HepG2 (cell line): ENCODE data around the gene HEPN1. TPM values are rescaled to one million over a fixed set of nuclear protein-coding genes. Genes with fewer than 3 reads are reported as not detected.

Experiments used
- ATAC-seq: fragments of 200-7000 bp; cut with Tn5 transposase; 3 replicates; pipeline ENCODE4 v1.9.1; 2020; ENCODE audit warnings: mild to moderate bottlenecking, moderate library complexity
- BruUV-seq: library from RNA; stranded (reverse); fragments of 400-500 nt; replicated peaks from 2 replicates; lab custom pipeline; 2021; lab: Mats Ljungman, UMichigan
- CTCF ChIA-PET: fragments of 300-600 bp; formaldehyde crosslinking; extraction: SDS; loops from one replicate; lab custom pipeline; 2021; ENCODE audit warnings: low total read pairs, inconsistent platforms, low intra/inter-chr PET ratio; lab: Yijun Ruan, JAX
- POLR2A ChIA-PET: fragments of 350-600 bp; sonication (Branson Sonifier 250); formaldehyde crosslinking; loops from one replicate; lab custom pipeline; 2020; ENCODE audit warnings: antibody characterized with exemption, inconsistent platforms; lab: Yijun Ruan, JAX
- DNase-seq: peaks from one replicate; pipeline ENCODE4 v3.0.0-alpha.2; 2015; ENCODE audit warnings: low spot score
- FAIRE-seq: peaks from 3 replicates; lab custom pipeline; 2011; peaks lifted over from hg19 to GRCh38; lab: Jason Lieb, UNC
- H2AFZ ChIP-seq: one replicate; pipeline ENCODE4 v1.6.1; 2011; ENCODE audit warnings: low read length, inconsistent platforms
- H3K27ac ChIP-seq: fragments of 300-600 bp; 3 replicates; pipeline ENCODE4 v1.8.0; 2011; ENCODE audit warnings: mixed run types, mild to moderate bottlenecking, mixed read lengths, low read length, inconsistent platforms; ENCODE audit not compliant: insufficient read depth; ENCODE audit errors: extremely low read length
- H3K27me3 ChIP-seq, 2 experiments: fragments of 200-600 bp in 1 of 2; 2 replicates in 1 of 2; 3 replicates in 1 of 2; pipeline versions ENCODE4 v1.6.0 to v1.8.0; 2011; ENCODE audit warnings: low read length in 2 of 2, mild to moderate bottlenecking in 2 of 2, moderate library complexity in 2 of 2, inconsistent platforms in 1 of 2; ENCODE audit not compliant: insufficient read depth in 2 of 2, control insufficient read depth in 1 of 2
- H3K36me3 ChIP-seq, 2 experiments: fragments of 200-600 bp in 1 of 2; replicated peaks in 1 of 2; 2 replicates in 1 of 2; 3 replicates in 1 of 2; pipeline versions ENCODE4 v1.5.1 to v1.8.0; 2011; ENCODE audit warnings: low read length in 2 of 2, inconsistent platforms in 1 of 2; ENCODE audit not compliant: insufficient read depth in 2 of 2, control insufficient read depth in 1 of 2
- H3K4me1 ChIP-seq: 2 replicates; pipeline ENCODE4 v1.5.1; 2012; ENCODE audit warnings: low read length, inconsistent platforms; ENCODE audit not compliant: insufficient read depth
- H3K4me2 ChIP-seq: 2 replicates; pipeline ENCODE4 v1.6.0; 2011; ENCODE audit warnings: low read depth, low read length, inconsistent platforms
- H3K4me3 ChIP-seq, 3 experiments: fragments of 200-600 bp in 1 of 3; sonication (generic), shearing (Covaris generic) in 1 of 3; replicated peaks in 1 of 3; 2 replicates each; pipeline ENCODE4 v1.5.1; 2011 to 2016; ENCODE audit warnings: low read length in 3 of 3, inconsistent platforms in 2 of 3, low read depth in 2 of 3, mild to moderate bottlenecking in 2 of 3, control low read depth in 1 of 3, mixed read lengths in 1 of 3; ENCODE audit not compliant: insufficient read depth in 1 of 3
- H3K79me2 ChIP-seq: one replicate; pipeline ENCODE4 v1.6.1; 2011; ENCODE audit warnings: low read length, inconsistent platforms; ENCODE audit not compliant: insufficient read depth
- H3K9ac ChIP-seq: 2 replicates; pipeline ENCODE4 v1.6.0; 2011; ENCODE audit warnings: mild to moderate bottlenecking, low read depth, low read length, inconsistent platforms; ENCODE audit not compliant: insufficient read depth
- H3K9me3 ChIP-seq: 2 replicates; pipeline ENCODE4 v1.5.1; 2012; ENCODE audit warnings: mild to moderate bottlenecking, low read length
- H4K20me1 ChIP-seq: 2 replicates; pipeline ENCODE4 v1.6.0; 2011; ENCODE audit warnings: inconsistent platforms, mild to moderate bottlenecking, low read length, moderate library complexity; ENCODE audit not compliant: insufficient read depth
- KAT2B ChIP-seq: fragments of 150-350 bp; IDR thresholded peaks from 2 replicates; pipeline ENCODE4 v1.6.1; 2014; ENCODE audit warnings: low read depth, low read length, borderline replicate concordance
- KDM6A ChIP-seq: IDR thresholded peaks from 2 replicates; pipeline ENCODE4 v1.6.1; 2016; ENCODE audit warnings: low read depth
- NFYB ChIP-seq: sonication (generic); formaldehyde crosslinking; IDR thresholded peaks from 2 replicates; pipeline ENCODE4 v1.4.0; 2020; ENCODE audit warnings: missing genetic modification reagents
- SP5 ChIP-seq: IDR thresholded peaks from 2 replicates; pipeline ENCODE4 v1.6.1; 2016; ENCODE audit warnings: low read depth, borderline replicate concordance
- ZBTB1 ChIP-seq: sonication (generic); formaldehyde crosslinking; IDR thresholded peaks from 2 replicates; pipeline ENCODE4 v1.4.0; 2020; ENCODE audit warnings: missing genetic modification reagents, borderline replicate concordance
- ZNF33A ChIP-seq: sonication (generic); formaldehyde crosslinking; IDR thresholded peaks from 2 replicates; pipeline ENCODE4 v1.5.1; 2020; ENCODE audit warnings: missing genetic modification reagents, mild to moderate bottlenecking, moderate library complexity, borderline replicate concordance
- ZNF781 ChIP-seq: sonication (generic); formaldehyde crosslinking; IDR thresholded peaks from 2 replicates; pipeline ENCODE4 v1.5.1; 2020; ENCODE audit warnings: borderline replicate concordance, mild to moderate bottlenecking, missing genetic modification reagents; ENCODE audit errors: not compliant biosample characterization
- WGBS: methylation state at CpG from one replicate; pipeline ENCODE4 v1.1.6; 2017; ENCODE audit warnings: low lambda C conversion rate; 5-methylcytosine and 5-hydroxymethylcytosine counted together
- in situ Hi-C: cut with HindIII; loops from 2 replicates; pipeline ENCODE4 v1.10.0; 2017; ENCODE audit warnings: low pct_unique_long_range_greater_than_20kb; ENCODE audit not compliant: extremely low pct_ligation_motif_present
- intact Hi-C: fragments of 100-400 bp; cut with micrococcal nuclease; formaldehyde crosslinking; loops from one replicate; pipeline ENCODE4 v1.10.0; 2022; ENCODE audit not compliant: unreplicated experiment
- polyA plus RNA-seq, 8 experiments: library from polyadenylated mRNA; depleted of rRNA in 3 of 8; stranded (reverse) in 7 of 8; unstranded in 1 of 8; fragments of >200 nt; fragmentation: Illumina TruSeq in 4 of 8; extraction: Trizol in 4 of 8; gene quantifications; 2 replicates each; pipeline versions ENCODE4 v1.2.1 to v1.2.3, GENCODE V29; 2011 to 2016; ENCODE audit warnings: low read depth in 4 of 8, missing spikeins in 1 of 8, mixed read lengths in 1 of 8; ENCODE audit not compliant: insufficient read depth in 1 of 8
- total RNA-seq, 5 experiments: library from RNA; depleted of rRNA; stranded (reverse); fragments of >200 nt; fragmentation: Illumina TruSeq; extraction: Trizol; gene quantifications; 2 replicates each; pipeline ENCODE4 v1.2.3, GENCODE V29; 2016; ENCODE audit warnings: low read depth in 1 of 5
- TF ChIP-seq, protein P1 (sequence below): sonication (generic); formaldehyde crosslinking; IDR thresholded peaks from 2 replicates; pipeline ENCODE4 v1.9.0; 2021; ENCODE audit warnings: missing genetic modification reagents, borderline replicate concordance
- TF ChIP-seq, protein P2 (sequence below): sonication (generic); formaldehyde crosslinking; IDR thresholded peaks from 2 replicates; pipeline ENCODE4 v1.4.0; 2020; ENCODE audit warnings: missing genetic modification reagents, mild to moderate bottlenecking, borderline replicate concordance

Gene HEPN1
- total and polyA plus RNA-seq, 2 of the 13 experiments (the other 11 are each of a cell fraction or from before 2014, with no cell fraction given): not detected

DNA sequence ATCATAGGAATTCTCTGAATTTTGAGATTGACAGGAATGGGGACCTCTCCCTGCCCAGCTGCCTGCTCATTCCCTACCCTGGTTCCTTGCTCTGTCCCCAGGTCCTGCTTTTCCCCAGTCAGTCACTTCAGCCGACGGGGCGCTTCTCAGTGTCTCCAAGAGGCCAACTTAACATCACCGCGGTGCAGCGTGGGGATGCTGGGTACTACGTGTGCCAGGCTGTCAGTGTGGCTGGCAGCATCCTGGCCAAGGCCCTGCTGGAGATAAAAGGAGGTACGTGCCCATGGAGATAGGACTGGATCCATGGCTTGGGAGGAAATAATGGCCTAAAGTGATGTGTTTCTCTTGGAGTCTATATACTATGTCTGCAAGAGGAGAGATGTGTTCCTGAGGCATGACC is 46.8 kb upstream of the HEPN1 start:
- ATAC-seq: no peak

GRCh38 chr11:124872741-124873140 is 46.3 kb upstream of the HEPN1 start:
- intact Hi-C loops: no loop called here
- Histone ChIP-seq H3K9ac (no peak overlapping the region), H4K20me1 (no peaks in the 10 kb centered on the region), H3K4me2 (no peak overlapping the region), H3K27ac (no peak overlapping the region), H3K27me3 (peaks cover 5 to 71% of the 10 kb centered on the region in 2 experiments; a peak in 4 of 5 replicates), H3K79me2 (no peaks in the 10 kb centered on the region), H3K36me3 (no peaks in the 10 kb centered on the region), H3K9me3 (no peaks in the 10 kb centered on the region), H3K4me3 (no peak overlapping the region), H2AFZ (no peak overlapping the region), H3K4me1 (peaks cover 33% of the 10 kb centered on the region)
- ATAC-seq (no peak), FAIRE-seq (no peak), DNase-seq (no peak)
- TF ChIP-seq, protein P1, sequence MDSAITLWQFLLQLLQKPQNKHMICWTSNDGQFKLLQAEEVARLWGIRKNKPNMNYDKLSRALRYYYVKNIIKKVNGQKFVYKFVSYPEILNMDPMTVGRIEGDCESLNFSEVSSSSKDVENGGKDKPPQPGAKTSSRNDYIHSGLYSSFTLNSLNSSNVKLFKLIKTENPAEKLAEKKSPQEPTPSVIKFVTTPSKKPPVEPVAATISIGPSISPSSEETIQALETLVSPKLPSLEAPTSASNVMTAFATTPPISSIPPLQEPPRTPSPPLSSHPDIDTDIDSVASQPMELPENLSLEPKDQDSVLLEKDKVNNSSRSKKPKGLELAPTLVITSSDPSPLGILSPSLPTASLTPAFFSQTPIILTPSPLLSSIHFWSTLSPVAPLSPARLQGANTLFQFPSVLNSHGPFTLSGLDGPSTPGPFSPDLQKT (CRISPR knock-in tag): no peak
- 0 out of 2 replicates have a peak, but pooled peaks have one; percentile 30 for TF ChIP-seq NFYB (CRISPR knock-in tag)
- WGBS: 0% methylated on average over 3 of the region's 9 CpGs
- CTCF ChIA-PET: no interaction called here
- in situ Hi-C loops: no loop called here
- POLR2A ChIA-PET: no interaction called here
- BruUV-seq: no TSS peak

More for the DNA sequence above, 46.8 kb upstream of the HEPN1 start:
- Histone ChIP-seq H3K4me2 (no peak overlapping the region), H3K9ac (no peak overlapping the region), H4K20me1 (no peaks in the 10 kb centered on the region), H3K9me3 (no peaks in the 10 kb centered on the region), H3K36me3 (no peaks in the 10 kb centered on the region), H3K4me1 (peaks cover 30% of the 10 kb centered on the region), H3K79me2 (no peaks in the 10 kb centered on the region), H3K27me3 (peaks cover 5 to 70% of the 10 kb centered on the region in 2 experiments; a peak in 4 of 5 replicates), H2AFZ (no peak overlapping the region), H3K4me3 (no peak overlapping the region), H3K27ac (no peak overlapping the region)
- CTCF ChIA-PET: no interaction called here
- TF ChIP-seq ZBTB1 (CRISPR knock-in tag) (no peak), ZNF33A (CRISPR knock-in tag) (no peak), KDM6A (CRISPR knock-in tag) (no peak), KAT2B (no peak), ZNF781 (no peak), SP5 (CRISPR knock-in tag) (no peak)
- TF ChIP-seq, protein P2, sequence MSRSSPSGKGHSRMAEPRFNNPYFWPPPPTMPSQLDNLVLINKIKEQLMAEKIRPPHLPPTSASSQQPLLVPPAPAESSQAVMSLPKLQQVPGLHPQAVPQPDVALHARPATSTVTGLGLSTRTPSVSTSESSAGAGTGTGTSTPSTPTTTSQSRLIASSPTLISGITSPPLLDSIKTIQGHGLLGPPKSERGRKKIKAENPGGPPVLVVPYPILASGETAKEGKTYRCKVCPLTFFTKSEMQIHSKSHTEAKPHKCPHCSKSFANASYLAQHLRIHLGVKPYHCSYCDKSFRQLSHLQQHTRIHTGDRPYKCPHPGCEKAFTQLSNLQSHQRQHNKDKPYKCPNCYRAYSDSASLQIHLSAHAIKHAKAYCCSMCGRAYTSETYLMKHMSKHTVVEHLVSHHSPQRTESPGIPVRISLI (CRISPR knock-in tag): no peak
- WGBS: 45% methylated on average over 8 of the region's 8 CpGs
- intact Hi-C loops: no loop called here
- POLR2A ChIA-PET: no interaction called here
- in situ Hi-C loops: no loop called here
- no peak for DNase-seq
- no TSS peak for BruUV-seq
- no peak for FAIRE-seq
